Calu3 (cell line): ENCODE results near the gene CHST8. TPM values are rescaled to one million over a fixed set of nuclear protein-coding genes. Genes with fewer than 3 reads are reported as not detected.

Experiments used
- BruUV-seq: library from RNA; stranded (reverse); fragments of 400-500 nt; replicated peaks from 2 replicates; lab custom pipeline; 2021; lab: Mats Ljungman, UMichigan
- CTCF ChIA-PET: fragments of 300-600 bp; sonication (Branson Sonifier 250); formaldehyde crosslinking; loops from one replicate; lab custom pipeline; 2022; ENCODE audit warnings: antibody characterized with exemption; lab: Charles Lee
- DNase-seq: peaks from one replicate; pipeline ENCODE4 v3.0.0; 2022
- H3K27ac Mint-ChIP-seq: one replicate; pipeline ENCODE4 v1.8.0; 2022; ENCODE audit warnings: mixed read lengths; ENCODE audit not compliant: unreplicated experiment
- H3K27me3 Mint-ChIP-seq: one replicate; pipeline ENCODE4 v1.8.0; 2022; ENCODE audit warnings: mixed read lengths; ENCODE audit not compliant: unreplicated experiment
- H3K36me3 Mint-ChIP-seq: one replicate; pipeline ENCODE4 v1.8.0; 2022; ENCODE audit warnings: mild to moderate bottlenecking, moderate library complexity, mixed read lengths; ENCODE audit not compliant: insufficient read depth, unreplicated experiment
- H3K4me1 Mint-ChIP-seq: one replicate; pipeline ENCODE4 v1.8.0; 2022; ENCODE audit warnings: mild to moderate bottlenecking, low read depth, mixed read lengths; ENCODE audit not compliant: unreplicated experiment
- H3K4me3 Mint-ChIP-seq: one replicate; pipeline ENCODE4 v1.8.0; 2022; ENCODE audit warnings: mild to moderate bottlenecking, low read depth, moderate library complexity, mixed read lengths; ENCODE audit not compliant: unreplicated experiment
- H3K9me3 Mint-ChIP-seq: one replicate; pipeline ENCODE4 v1.8.0; 2022; ENCODE audit warnings: low read depth, mixed read lengths; ENCODE audit not compliant: unreplicated experiment
- intact Hi-C: fragments of 100-400 bp; cut with micrococcal nuclease; formaldehyde crosslinking; loops from one replicate; pipeline ENCODE4 v1.10.0; 2022; ENCODE audit not compliant: unreplicated experiment
- total RNA-seq: library from RNA; stranded (reverse); gene quantifications from 2 replicates; pipeline ENCODE4 v1.2.3, GENCODE V29; 2022
- TF ChIP-seq, protein P1 (sequence below): fragments of 200-600 bp; IDR thresholded peaks from one replicate; pipeline ENCODE4 v1.8.0; 2022; ENCODE audit warnings: antibody characterized with exemption; ENCODE audit not compliant: unreplicated experiment

CHST8 gene
- total RNA-seq, 1 experiment from 2014 or later: not detected

DNA sequence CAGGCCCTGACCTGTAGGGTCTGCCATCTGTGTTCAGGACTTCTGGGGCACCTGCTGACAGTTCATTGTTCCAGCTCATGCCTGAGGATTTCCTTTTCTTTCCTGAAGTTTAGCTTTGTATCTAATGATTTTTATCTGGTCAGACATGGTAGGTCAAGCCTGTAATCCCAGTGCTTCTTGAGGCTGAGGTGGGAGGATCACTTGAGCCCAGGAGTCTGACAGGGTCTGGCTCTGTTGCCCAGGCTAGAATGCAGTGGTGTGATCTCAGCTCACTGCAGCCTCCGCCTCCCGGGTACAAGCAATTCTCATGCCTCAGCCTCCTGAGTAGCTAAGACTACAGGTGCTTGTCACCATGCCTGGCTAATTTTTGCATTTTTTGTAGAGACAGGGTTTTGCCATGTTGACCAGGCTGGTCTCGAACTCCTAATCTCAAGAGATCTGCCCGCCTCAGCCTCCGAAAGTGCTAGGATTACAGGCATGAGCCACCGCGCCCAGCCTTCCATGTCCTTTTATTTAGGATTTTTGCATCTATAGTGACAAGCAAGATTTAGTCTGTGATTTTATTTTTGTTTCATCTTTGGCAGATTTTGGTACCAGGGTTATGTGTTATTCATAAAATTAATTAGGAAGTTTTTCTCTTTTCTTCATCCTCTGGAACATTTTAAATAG, 33.2 kb downstream of the CHST8 start:
- no peak for DNase-seq
- CTCF ChIA-PET: no interaction called here
- no peaks in the 10 kb centered on the region for H3K36me3 Mint-ChIP-seq
- H3K9me3 Mint-ChIP-seq: no peaks in the 10 kb centered on the region
- H3K27me3 Mint-ChIP-seq: peaks cover 36% of the 10 kb centered on the region
- no TSS peak for BruUV-seq
- TF ChIP-seq, protein P1, sequence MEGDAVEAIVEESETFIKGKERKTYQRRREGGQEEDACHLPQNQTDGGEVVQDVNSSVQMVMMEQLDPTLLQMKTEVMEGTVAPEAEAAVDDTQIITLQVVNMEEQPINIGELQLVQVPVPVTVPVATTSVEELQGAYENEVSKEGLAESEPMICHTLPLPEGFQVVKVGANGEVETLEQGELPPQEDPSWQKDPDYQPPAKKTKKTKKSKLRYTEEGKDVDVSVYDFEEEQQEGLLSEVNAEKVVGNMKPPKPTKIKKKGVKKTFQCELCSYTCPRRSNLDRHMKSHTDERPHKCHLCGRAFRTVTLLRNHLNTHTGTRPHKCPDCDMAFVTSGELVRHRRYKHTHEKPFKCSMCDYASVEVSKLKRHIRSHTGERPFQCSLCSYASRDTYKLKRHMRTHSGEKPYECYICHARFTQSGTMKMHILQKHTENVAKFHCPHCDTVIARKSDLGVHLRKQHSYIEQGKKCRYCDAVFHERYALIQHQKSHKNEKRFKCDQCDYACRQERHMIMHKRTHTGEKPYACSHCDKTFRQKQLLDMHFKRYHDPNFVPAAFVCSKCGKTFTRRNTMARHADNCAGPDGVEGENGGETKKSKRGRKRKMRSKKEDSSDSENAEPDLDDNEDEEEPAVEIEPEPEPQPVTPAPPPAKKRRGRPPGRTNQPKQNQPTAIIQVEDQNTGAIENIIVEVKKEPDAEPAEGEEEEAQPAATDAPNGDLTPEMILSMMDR: no peak
- no peak overlapping the region for H3K27ac Mint-ChIP-seq
- no peaks in the 10 kb centered on the region for H3K4me1 Mint-ChIP-seq
- intact Hi-C loops: no loop called here
- H3K4me3 Mint-ChIP-seq: no peak overlapping the region

DNA sequence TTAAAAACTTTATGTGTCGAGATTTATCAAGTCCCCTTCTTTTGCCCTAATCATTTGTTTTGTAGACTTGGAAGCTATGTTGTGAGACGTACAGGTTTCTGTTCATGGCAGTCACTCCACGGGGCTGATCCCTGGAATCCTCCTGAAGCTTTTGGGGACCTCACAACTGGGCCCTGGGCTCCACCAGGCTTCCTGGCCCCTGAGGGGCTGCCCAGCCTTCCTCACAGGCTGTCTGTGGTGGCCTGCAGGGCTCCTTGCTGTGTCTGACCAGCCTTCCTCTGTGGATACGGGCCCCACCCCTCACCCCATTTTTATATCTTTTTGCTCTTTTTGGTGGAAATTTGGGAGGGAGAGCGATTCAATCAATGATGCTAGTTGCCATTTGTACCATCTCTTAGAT, 38.1 kb downstream of the CHST8 start:
- intact Hi-C loops: no loop called here
- BruUV-seq: no TSS peak
- Mint-ChIP-seq H3K9me3 (no peaks in the 10 kb centered on the region), H3K4me3 (no peak overlapping the region), H3K36me3 (no peaks in the 10 kb centered on the region), H3K27me3 (peaks cover 26% of the 10 kb centered on the region), H3K27ac (no peak overlapping the region), H3K4me1 (no peaks in the 10 kb centered on the region)
- CTCF ChIA-PET: interaction anchor here (0.6 kb wide), 1 partner anchor 11 kb away, joined by 4 read pairs; no protein-coding TSS in a partner anchor
- TF ChIP-seq, protein P1: no peak
- DNase-seq: no peak

DNA sequence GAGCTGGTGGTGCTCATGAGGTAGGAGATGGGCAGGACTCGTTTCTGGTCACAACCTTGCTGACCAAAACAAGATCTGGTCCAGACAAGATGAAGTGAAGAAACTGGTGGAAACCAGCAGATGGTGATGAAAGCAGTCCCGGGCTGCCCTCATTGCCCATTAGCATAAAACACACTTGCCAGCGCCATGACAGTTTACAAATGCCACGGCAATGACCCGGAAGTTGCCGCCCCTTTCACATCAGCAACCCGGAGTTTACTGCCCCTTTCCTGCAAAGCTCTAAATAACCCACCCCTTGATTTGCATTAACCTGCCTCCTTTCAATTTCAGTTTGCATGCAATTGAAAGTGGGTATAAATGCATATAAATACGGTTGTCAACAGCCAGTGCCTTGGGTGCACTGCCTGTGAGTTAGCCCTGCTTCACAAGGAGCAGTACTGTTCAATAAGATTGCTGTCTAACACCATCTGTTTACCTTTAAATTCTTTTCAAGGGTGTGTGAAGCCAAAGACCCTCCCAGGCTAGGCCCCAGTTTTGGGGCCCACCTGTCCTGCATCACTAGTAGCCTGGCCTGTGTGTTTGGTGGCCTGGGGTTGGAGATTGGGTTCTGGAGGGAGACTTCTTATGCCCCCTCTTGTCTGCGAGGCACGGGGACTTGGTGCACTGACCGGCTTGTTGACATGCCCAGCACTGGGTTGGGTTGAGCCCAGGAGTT, 38.8 kb downstream of the CHST8 start:
- intact Hi-C loops: no loop called here
- no TSS peak for BruUV-seq
- Mint-ChIP-seq H3K9me3 (no peaks in the 10 kb centered on the region), H3K27ac (no peak overlapping the region), H3K4me3 (no peak overlapping the region), H3K36me3 (no peaks in the 10 kb centered on the region), H3K27me3 (peaks cover 33% of the 10 kb centered on the region), H3K4me1 (no peaks in the 10 kb centered on the region)
- DNase-seq: no peak
- CTCF ChIA-PET: interaction anchor here (0.6 kb wide), 2 partner anchors 12 to 916 kb away, joined by 4 to 6 read pairs; no protein-coding TSS in a partner anchor
- TF ChIP-seq, protein P1: no peak

DNA sequence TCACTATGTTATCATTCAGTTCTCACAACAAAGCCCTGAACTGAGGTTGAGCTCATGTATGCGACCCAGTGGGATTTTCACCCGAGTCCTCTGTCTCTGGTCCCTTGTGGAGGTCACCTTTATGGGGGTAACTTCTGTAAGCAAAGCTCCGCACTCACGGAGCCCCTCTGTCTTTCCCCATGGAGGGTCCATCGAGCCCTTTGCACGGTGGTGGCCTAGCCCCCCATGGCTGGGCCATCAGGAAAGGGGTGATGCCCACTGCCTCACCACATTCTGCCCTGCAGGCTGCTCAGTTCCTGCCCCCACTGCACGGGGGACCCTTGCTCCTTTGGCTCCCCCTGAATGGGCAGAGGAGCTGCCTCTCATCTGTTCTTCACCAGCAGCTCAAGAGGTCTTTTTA, 39.6 kb downstream of the CHST8 start:
- CTCF ChIA-PET: interaction anchor here (0.6 kb wide), 1 partner anchor 915 kb away, joined by 6 read pairs; no protein-coding TSS in a partner anchor
- TF ChIP-seq, protein P1: no peak
- no peak overlapping the region for H3K27ac Mint-ChIP-seq

More for the DNA sequence above, 39.6 kb downstream of the CHST8 start:
- Mint-ChIP-seq H3K9me3 (no peaks in the 10 kb centered on the region), H3K4me3 (no peak overlapping the region), H3K4me1 (no peaks in the 10 kb centered on the region), H3K36me3 (no peaks in the 10 kb centered on the region), H3K27me3 (peaks cover 41% of the 10 kb centered on the region)
- intact Hi-C loops: no loop called here
- BruUV-seq: no TSS peak
- DNase-seq: no peak
